DMS53 (cell line): ENCODE data around the gene ALDH9A1.

ENCODE experiments used
- DNase-seq: peaks from one replicate; lab custom pipeline; 2025; lab: John Stamatoyannopoulos, UW

Gene ALDH9A1

DNA sequence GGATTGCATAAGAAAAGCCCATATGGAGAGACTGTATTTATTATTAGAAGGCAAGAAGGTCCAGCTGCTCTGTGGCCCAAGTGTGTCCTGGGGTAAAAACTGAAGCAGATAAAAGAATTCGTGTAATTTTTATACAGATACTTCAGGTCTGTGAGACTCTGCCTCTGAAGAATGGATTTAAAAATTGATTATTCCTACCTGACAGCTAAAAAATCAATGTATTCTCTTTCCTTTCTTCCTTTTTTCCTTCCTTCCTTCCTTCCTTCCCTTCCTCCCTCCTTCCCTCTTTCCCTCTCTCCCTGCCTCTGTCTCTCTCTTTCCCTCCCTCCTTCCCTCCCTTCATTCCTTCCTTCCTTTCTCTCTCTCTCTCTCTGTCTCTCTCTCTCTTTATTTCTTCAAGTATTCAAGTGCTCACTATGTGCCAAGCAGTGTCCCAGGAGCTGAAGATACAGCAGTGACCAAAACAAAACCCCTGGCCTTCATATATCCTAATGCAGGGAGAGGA lies 78.7 kb downstream of the ALDH9A1 start:
- no peak for DNase-seq

DNA sequence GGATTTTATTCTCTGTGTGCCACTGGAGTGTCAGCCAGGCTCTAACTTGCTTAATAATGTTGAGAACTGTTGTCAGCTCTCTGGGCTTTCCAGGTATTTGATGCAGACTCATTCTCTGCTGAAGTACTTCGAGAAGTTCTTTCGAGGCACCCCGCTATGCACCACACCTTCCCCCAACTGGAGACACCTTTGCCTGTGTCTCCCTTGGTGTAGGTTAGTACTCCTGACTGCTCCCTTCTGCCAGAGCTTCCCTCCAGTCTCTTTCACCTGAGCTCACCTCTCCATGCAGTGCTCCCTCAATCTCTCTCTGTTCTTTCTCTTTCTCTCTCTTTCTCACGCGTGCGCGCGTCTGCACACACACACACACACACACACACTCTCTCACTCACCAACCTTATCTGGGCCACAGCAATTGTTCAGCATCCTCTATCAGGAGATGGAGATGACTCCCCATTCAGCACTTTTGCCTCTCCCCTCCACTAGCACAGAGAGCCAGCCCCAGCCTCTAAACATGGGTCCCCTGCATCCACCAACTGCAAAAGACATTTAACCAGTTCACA lies 81.3 kb downstream of the ALDH9A1 start:
- DNase-seq, result no peak

GRCh38 chr1:165616054-165616612 lies 82.2 kb downstream of the ALDH9A1 start:
- no peak for DNase-seq
